K562 (cell line): ENCODE data around the gene OSBP2. TPM values are rescaled to one million over a fixed set of nuclear protein-coding genes. Genes with fewer than 3 reads are reported as not detected.

ENCODE experiments used
- CGGBP1 ChIP-seq: fragments of 250-450 bp; sonication (Bioruptor Pico); IDR thresholded peaks from 2 replicates; pipeline ENCODE4 v1.9.0; 2021; ENCODE audit warnings: mild to moderate bottlenecking
- EHMT2 ChIP-seq: fragments of 450-650 bp; IDR thresholded peaks from 2 replicates; pipeline ENCODE4 v1.6.1; 2018; ENCODE audit warnings: antibody characterized with exemption
- ID3 ChIP-seq, 2 experiments: fragments of 250-450 bp in 1 of 2; fragments of 450-650 bp in 1 of 2; sonication (Bioruptor Pico) in 1 of 2; IDR thresholded peaks; 2 replicates each; pipeline versions ENCODE4 v1.6.1 to v1.8.0; 2016 to 2021; ENCODE audit warnings: mild to moderate bottlenecking in 2 of 2, moderate library complexity in 2 of 2, missing compliant biosample characterization in 1 of 2, missing genetic modification characterization in 1 of 2
- LCOR ChIP-seq: sonication (generic); formaldehyde crosslinking; IDR thresholded peaks from 2 replicates; pipeline ENCODE4 v1.8.0; 2022; ENCODE audit warnings: mild to moderate bottlenecking, missing genetic modification reagents
- MTF1 ChIP-seq: fragments of 250-450 bp; sonication (Bioruptor Pico); IDR thresholded peaks from 2 replicates; pipeline ENCODE4 v1.9.0; 2021; ENCODE audit warnings: moderate library complexity, mild to moderate bottlenecking, inconsistent platforms, borderline replicate concordance
- MXI1 ChIP-seq: IDR thresholded peaks from 2 replicates; pipeline ENCODE4 v1.6.1; 2011; ENCODE audit warnings: low read depth, mild to moderate bottlenecking, improper control_type of control experiment, low read length
- NCOA4 ChIP-seq: fragments of 450-650 bp; IDR thresholded peaks from 2 replicates; pipeline ENCODE4 v1.6.1; 2018; ENCODE audit warnings: mild to moderate bottlenecking; ENCODE audit not compliant: partially characterized antibody
- RB1 ChIP-seq: fragments of 450-650 bp; IDR thresholded peaks from 2 replicates; pipeline ENCODE4 v1.6.1; 2017; ENCODE audit warnings: low read depth, mild to moderate bottlenecking
- TOE1 ChIP-seq, 2 experiments: fragments of 450-650 bp in 1 of 2; sonication (generic) in 1 of 2; formaldehyde crosslinking in 1 of 2; IDR thresholded peaks; 2 replicates each; pipeline versions ENCODE4 v1.7.1 to v1.8.0; 2016 to 2022; ENCODE audit warnings: borderline replicate concordance in 2 of 2, mild to moderate bottlenecking in 2 of 2, antibody characterized with exemption in 1 of 2, inconsistent platforms in 1 of 2, low read depth in 1 of 2, missing genetic modification reagents in 1 of 2, moderate library complexity in 1 of 2
- ZNF197 ChIP-seq: fragments of 200-800 bp; sonication (Bioruptor generic); IDR thresholded peaks from 2 replicates; pipeline ENCODE4 v1.6.1; 2016; ENCODE audit warnings: low read depth, missing genetic modification characterization, missing compliant biosample characterization
- ZNF639 ChIP-seq, 2 experiments: fragments of 200-800 bp in 1 of 2; sonication (Bioruptor generic) in 1 of 2; sonication (generic) in 1 of 2; formaldehyde crosslinking in 1 of 2; IDR thresholded peaks in 1 of 2; conservative IDR thresholded peaks in 1 of 2; 2 replicates each; pipeline versions ENCODE4 v1.5.0 to v1.6.1; 2016 to 2020; ENCODE audit warnings: missing compliant biosample characterization in 1 of 2, missing genetic modification characterization in 1 of 2, missing genetic modification reagents in 1 of 2
- polyA plus RNA-seq, 8 experiments: library from polyadenylated mRNA; depleted of rRNA in 4 of 8; stranded (reverse) in 5 of 8; unstranded in 3 of 8; fragments of >200 nt; fragmentation: Nextera tagmentation in 2 of 8; fragmentation: Illumina TruSeq in 1 of 8; extraction: Ambion mirVana in 2 of 8; extraction: Trizol in 1 of 8; gene quantifications; 2 replicates each; pipeline versions ENCODE4 v1.2.1 to v1.2.3, GENCODE V29; 2011 to 2014; ENCODE audit warnings: inconsistent platforms in 1 of 8, missing spikeins in 1 of 8
- total RNA-seq, 7 experiments: library from RNA; depleted of rRNA in 6 of 7; stranded (reverse); fragments of >200 nt in 6 of 7; fragmentation: Illumina TruSeq in 2 of 7; extraction: Trizol in 2 of 7; gene quantifications; 2 replicates each; pipeline versions ENCODE4 v1.2.1 to v1.2.3, GENCODE V29; 2011 to 2021; ENCODE audit warnings: low replicate concordance in 1 of 7
- TF ChIP-seq, protein P1 (sequence below), 2 experiments: fragments of 450-650 bp in 1 of 2; sonication (generic) in 1 of 2; formaldehyde crosslinking in 1 of 2; IDR thresholded peaks; 2 replicates each; pipeline versions ENCODE4 v1.7.1 to v1.9.0; 2016 to 2022; ENCODE audit warnings: inconsistent platforms in 1 of 2, mild to moderate bottlenecking in 1 of 2, missing genetic modification reagents in 1 of 2

The OSBP2 gene
- total and polyA plus RNA-seq, 9 of the 15 experiments (the other 6 are each of a cell fraction or from before 2014, with no cell fraction given), result 0.52 to 29.5 (median 21.6) TPM

- TF ChIP-seq ZNF639 (CRISPR knock-in tag; conservative IDR thresholded peaks at IDR 0.05 in 1 of 2, IDR thresholded peaks at IDR 0.05 in 1 of 2) (0 out of 4 replicates have a peak, but pooled peaks of 1 of the 2 experiments have one; percentile 38), ZNF197 (0 out of 2 replicates have a peak, but pooled peaks have one; percentile 49), MTF1 (CRISPR knock-in tag) (no peak), ID3 (CRISPR knock-in tag; IDR thresholded peaks at IDR 0.05) (no peak), ID3 (tag; IDR thresholded peaks at IDR 0.05) (no peak), MXI1 (peak; percentile 48; the same call in 1 of the 2 replicates), TOE1 (IDR thresholded peaks at IDR 0.05; ENCODE audit: borderline replicate concordance) (no peak), TOE1 (CRISPR knock-in tag; IDR thresholded peaks at IDR 0.05; ENCODE audit: borderline replicate concordance, low read depth) (0 out of 2 replicates have a peak, but pooled peaks have one; percentile 59), NCOA4 (no peak), LCOR (CRISPR knock-in tag) (peak; percentile 69; the same call in 1 of the 2 replicates), CGGBP1 (CRISPR knock-in tag) (no peak), RB1 (peak; percentile 85), EHMT2 (peak; percentile 98)
- TF ChIP-seq, protein P1, sequence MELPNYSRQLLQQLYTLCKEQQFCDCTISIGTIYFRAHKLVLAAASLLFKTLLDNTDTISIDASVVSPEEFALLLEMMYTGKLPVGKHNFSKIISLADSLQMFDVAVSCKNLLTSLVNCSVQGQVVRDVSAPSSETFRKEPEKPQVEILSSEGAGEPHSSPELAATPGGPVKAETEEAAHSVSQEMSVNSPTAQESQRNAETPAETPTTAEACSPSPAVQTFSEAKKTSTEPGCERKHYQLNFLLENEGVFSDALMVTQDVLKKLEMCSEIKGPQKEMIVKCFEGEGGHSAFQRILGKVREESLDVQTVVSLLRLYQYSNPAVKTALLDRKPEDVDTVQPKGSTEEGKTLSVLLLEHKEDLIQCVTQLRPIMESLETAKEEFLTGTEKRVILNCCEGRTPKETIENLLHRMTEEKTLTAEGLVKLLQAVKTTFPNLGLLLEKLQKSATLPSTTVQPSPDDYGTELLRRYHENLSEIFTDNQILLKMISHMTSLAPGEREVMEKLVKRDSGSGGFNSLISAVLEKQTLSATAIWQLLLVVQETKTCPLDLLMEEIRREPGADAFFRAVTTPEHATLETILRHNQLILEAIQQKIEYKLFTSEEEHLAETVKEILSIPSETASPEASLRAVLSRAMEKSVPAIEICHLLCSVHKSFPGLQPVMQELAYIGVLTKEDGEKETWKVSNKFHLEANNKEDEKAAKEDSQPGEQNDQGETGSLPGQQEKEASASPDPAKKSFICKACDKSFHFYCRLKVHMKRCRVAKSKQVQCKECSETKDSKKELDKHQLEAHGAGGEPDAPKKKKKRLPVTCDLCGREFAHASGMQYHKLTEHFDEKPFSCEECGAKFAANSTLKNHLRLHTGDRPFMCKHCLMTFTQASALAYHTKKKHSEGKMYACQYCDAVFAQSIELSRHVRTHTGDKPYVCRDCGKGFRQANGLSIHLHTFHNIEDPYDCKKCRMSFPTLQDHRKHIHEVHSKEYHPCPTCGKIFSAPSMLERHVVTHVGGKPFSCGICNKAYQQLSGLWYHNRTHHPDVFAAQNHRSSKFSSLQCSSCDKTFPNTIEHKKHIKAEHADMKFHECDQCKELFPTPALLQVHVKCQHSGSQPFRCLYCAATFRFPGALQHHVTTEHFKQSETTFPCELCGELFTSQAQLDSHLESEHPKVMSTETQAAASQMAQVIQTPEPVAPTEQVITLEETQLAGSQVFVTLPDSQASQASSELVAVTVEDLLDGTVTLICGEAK (IDR thresholded peaks at IDR 0.05), result peak; percentile 50; the same call in 1 of the 2 replicates
- TF ChIP-seq, protein P1 (CRISPR knock-in tag; IDR thresholded peaks at IDR 0.05), result no peak
Observed at GRCh38 chr22:30802202-30803166, 107.8 kb downstream of the OSBP2 start (continued).
